Heart left ventricle (tissue), 13 donors: ENCODE measurements around the gene PRDX2.

ENCODE experiments used
- CTCF ChIP-seq, 12 donors: fragments of 200-600 bp; sonication (generic) in 4 of 12; IDR thresholded peaks; one replicate each; pipeline versions ENCODE4 v1.5.0 to v1.8.0; 2018 to 2022; ENCODE audit warnings: antibody characterized with exemption in 12 of 12, mild to moderate bottlenecking in 5 of 12
- POLR2A ChIP-seq, 2 donors: fragments of 450-650 bp; IDR thresholded peaks; one replicate each; pipeline ENCODE4 v1.6.1; 2017; ENCODE audit warnings: antibody characterized with exemption in 2 of 2, mild to moderate bottlenecking in 2 of 2, moderate library complexity in 2 of 2
- donor health status: ischemic (EF 13 %, LVEDD 7.1; RV severe dilation, severe dysfunction).
- donor health status: DM: no; HTN: yes; CAD: no.
- donor health status: DM: no; HTN: no; CAD: no.
- donor health status: ischemic (EF 25% LVEDD 6.9; RV normal size, moderate dysfunction).
- donor health status: ischemic (EF 25% LVEDD 5.7; RV mildly dilated, moderate dysfunction).
- donor health status: ischemic (EF 35%, LVEDD 5.7; RV mildly dilated, moderate dysfunction).
- donor health status: nonischemic (EF 11% LVEDD 7.7; RV severe dilation, severe dysfunction).
- donor health status: DM: yes; HTN: yes; CAD: no.
- donor health status: PGD.
- donor health status: ischemic (EF 29% LVEDD 5.4; RV normal size, mild dysfunction).
- donor health status: nonischemic (EF 23%, LVEDD 6.1; RV moderate dilation, normal function).

- no peak for TF ChIP-seq POLR2A (IDR thresholded peaks at IDR 0.05)
- TF ChIP-seq CTCF (IDR thresholded peaks at IDR 0.05) = no peak
Observed at GRCh38 chr19:12759686-12760085, 41.9 kb downstream of the PRDX2 start.
